GM15510 (cell line): ENCODE results near the gene KIRREL1.

Experiments used
- POLR2A ChIP-seq: IDR thresholded peaks from 3 replicates; pipeline ENCODE4 v1.6.1; 2011; ENCODE audit warnings: borderline replicate concordance; ENCODE audit not compliant: insufficient read length; ENCODE audit errors: extremely low read depth

KIRREL1 gene

GRCh38 chr1:157993147-157993917 is at the start of gene KIRREL1:
TSS of gene KIRREL1 (plus strand) at chr1:157993645. CDS start at chr1:157993677, 32 bp downstream.
- no peak for TF ChIP-seq POLR2A

- TF ChIP-seq POLR2A: no peak
These were observed 48.7 kb upstream of the KIRREL1 start for GRCh38 chr1:157944663-157945280.

- TF ChIP-seq POLR2A: no peak
These were observed 45.0 kb upstream of the KIRREL1 start for GRCh38 chr1:157948312-157949073.

GRCh38 chr1:157949074-157949354 is 44.4 kb upstream of the KIRREL1 start:
- TF ChIP-seq POLR2A: no peak

- no peak for TF ChIP-seq POLR2A
These were observed 42.2 kb upstream of the KIRREL1 start for GRCh38 chr1:157951230-157951629.

- no peak for TF ChIP-seq POLR2A
These were observed 40.8 kb upstream of the KIRREL1 start for GRCh38 chr1:157952601-157953000.

- TF ChIP-seq POLR2A: no peak
These were observed 38.2 kb upstream of the KIRREL1 start for GRCh38 chr1:157955221-157955620.

- TF ChIP-seq POLR2A: no peak
These were observed 37.6 kb upstream of the KIRREL1 start for GRCh38 chr1:157955857-157956256.

GRCh38 chr1:157956732-157957131 is 36.7 kb upstream of the KIRREL1 start:
- no peak for TF ChIP-seq POLR2A

- no peak for TF ChIP-seq POLR2A
These were observed 35.2 kb upstream of the KIRREL1 start for GRCh38 chr1:157958263-157958662.

- no peak for TF ChIP-seq POLR2A
These were observed 33.7 kb upstream of the KIRREL1 start for GRCh38 chr1:157959750-157960149.

- TF ChIP-seq POLR2A: no peak
These were observed 32.7 kb upstream of the KIRREL1 start for GRCh38 chr1:157960773-157961172.

- TF ChIP-seq POLR2A: no peak
These were observed 31.4 kb upstream of the KIRREL1 start for GRCh38 chr1:157961805-157962762.

- TF ChIP-seq POLR2A: no peak
These were observed 29.7 kb upstream of the KIRREL1 start for GRCh38 chr1:157963713-157964112.
